A549 (cell line): ENCODE results near the gene FKBP11.

ENCODE experiments used
- CTCF ChIP-seq: fragments of >200 bp; sonication (Bioruptor Twin); formaldehyde crosslinking; IDR thresholded peaks from 3 replicates; pipeline ENCODE4 v1.5.1; 2016
- E2F6 ChIP-seq: IDR thresholded peaks from 2 replicates; pipeline ENCODE4 v1.6.1; 2012; ENCODE audit warnings: low read depth, borderline replicate concordance
- EHMT2 ChIP-seq: fragments of 200-600 bp; sonication (generic); IDR thresholded peaks from 2 replicates; pipeline ENCODE4 v1.6.1; 2016; ENCODE audit warnings: antibody characterized with exemption, low read depth, mild to moderate bottlenecking, moderate library complexity
- KDM1A ChIP-seq: fragments of 200-600 bp; sonication (generic); IDR thresholded peaks from 2 replicates; pipeline ENCODE4 v1.6.1; 2016; ENCODE audit warnings: low read depth, mild to moderate bottlenecking
- MAX ChIP-seq: IDR thresholded peaks from 2 replicates; pipeline ENCODE4 v1.6.1; 2012
- NFE2L2 ChIP-seq: fragments of 150-350 bp; conservative IDR thresholded peaks from 2 replicates; pipeline ENCODE4 v1.6.1; 2014; ENCODE audit warnings: low read length
- RAD21 ChIP-seq, 2 experiments: fragments of >200 bp in 1 of 2; sonication (Bioruptor Twin) in 1 of 2; formaldehyde crosslinking in 1 of 2; IDR thresholded peaks in 1 of 2; conservative IDR thresholded peaks in 1 of 2; 2 replicates in 1 of 2; 3 replicates in 1 of 2; pipeline ENCODE4 v1.6.1; 2012 to 2018; ENCODE audit warnings: inconsistent platforms in 1 of 2
- REST ChIP-seq: fragments of 200-600 bp; sonication (generic); IDR thresholded peaks from 2 replicates; pipeline ENCODE4 v1.6.1; 2016; ENCODE audit warnings: antibody characterized with exemption, mild to moderate bottlenecking, moderate library complexity
- ZC3H11A ChIP-seq: fragments of 450-650 bp; IDR thresholded peaks from 2 replicates; pipeline ENCODE4 v1.6.1; 2014; ENCODE audit warnings: antibody characterized with exemption, mild to moderate bottlenecking

GRCh38 chr12:48972952-48973483 is 47.7 kb upstream of the FKBP11 start:
- no peak for TF ChIP-seq REST
- no peak for TF ChIP-seq E2F6
- TF ChIP-seq EHMT2: no peak
- no peak for TF ChIP-seq RAD21 (conservative IDR thresholded peaks at IDR 0.05 in 1 of 2, IDR thresholded peaks at IDR 0.05 in 1 of 2)
- no peak for TF ChIP-seq ZC3H11A
- no peak for TF ChIP-seq MAX
- TF ChIP-seq CTCF: no peak
- no peak for TF ChIP-seq KDM1A
- no peak for TF ChIP-seq NFE2L2
